ENCODE data around the gene CADM1.

DNA sequence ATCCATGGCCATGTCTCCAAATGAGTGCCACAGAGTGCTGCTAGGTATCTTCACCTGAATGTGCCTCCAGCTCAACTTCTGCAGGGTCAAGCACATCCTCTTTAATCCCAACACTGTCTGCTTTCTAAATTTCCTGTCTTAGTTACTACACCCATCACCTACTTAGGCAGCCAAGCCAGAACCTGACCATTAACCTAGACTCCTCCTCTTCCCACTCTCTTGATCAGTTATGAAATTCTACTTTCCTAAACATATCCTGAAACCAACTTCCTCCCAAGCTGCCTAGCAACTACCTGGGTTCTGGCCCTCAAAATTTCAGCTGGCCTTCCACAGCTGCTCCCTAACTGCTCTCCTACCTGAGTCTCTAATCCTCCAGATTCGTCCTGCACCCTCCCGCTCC is 22.7 kb downstream of the CADM1 start:
- TF ChIP-seq, protein P1, sequence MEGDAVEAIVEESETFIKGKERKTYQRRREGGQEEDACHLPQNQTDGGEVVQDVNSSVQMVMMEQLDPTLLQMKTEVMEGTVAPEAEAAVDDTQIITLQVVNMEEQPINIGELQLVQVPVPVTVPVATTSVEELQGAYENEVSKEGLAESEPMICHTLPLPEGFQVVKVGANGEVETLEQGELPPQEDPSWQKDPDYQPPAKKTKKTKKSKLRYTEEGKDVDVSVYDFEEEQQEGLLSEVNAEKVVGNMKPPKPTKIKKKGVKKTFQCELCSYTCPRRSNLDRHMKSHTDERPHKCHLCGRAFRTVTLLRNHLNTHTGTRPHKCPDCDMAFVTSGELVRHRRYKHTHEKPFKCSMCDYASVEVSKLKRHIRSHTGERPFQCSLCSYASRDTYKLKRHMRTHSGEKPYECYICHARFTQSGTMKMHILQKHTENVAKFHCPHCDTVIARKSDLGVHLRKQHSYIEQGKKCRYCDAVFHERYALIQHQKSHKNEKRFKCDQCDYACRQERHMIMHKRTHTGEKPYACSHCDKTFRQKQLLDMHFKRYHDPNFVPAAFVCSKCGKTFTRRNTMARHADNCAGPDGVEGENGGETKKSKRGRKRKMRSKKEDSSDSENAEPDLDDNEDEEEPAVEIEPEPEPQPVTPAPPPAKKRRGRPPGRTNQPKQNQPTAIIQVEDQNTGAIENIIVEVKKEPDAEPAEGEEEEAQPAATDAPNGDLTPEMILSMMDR (IDR thresholded peaks at IDR 0.05; ENCODE audit: low read depth, low read length), result no peak
- no peak for TF ChIP-seq EZH2phosphoT487 (IDR thresholded peaks at IDR 0.05; ENCODE audit: low read depth)

Data from OCI-LY3 (cell line).